ENCODE data around the gene XRCC6.
"Not testable (repeated sequence)": the region's sequence is repeated elsewhere in the genome, so short reads cannot be mapped to it uniquely, and the experiment has no call there.

Gene XRCC6

GRCh38 chr22:41621099-41621910 lies at the start of gene XRCC6:
XRCC6 (plus strand) TSS chr22:41621295; CDS start chr22:41622005, 710 bp downstream.
- no peak for TF ChIP-seq ZNF274 (IDR thresholded peaks at IDR 0.05; ENCODE audit: low read depth, low read length)
- H3K4me3 ChIP-seq (ENCODE audit: low read length) = peak within 1 kb of the TSS; percentile 85

- no peak overlapping the region for H3K4me3 ChIP-seq (ENCODE audit: low read length)
- TF ChIP-seq ZNF274 (IDR thresholded peaks at IDR 0.05; ENCODE audit: low read depth, low read length) = no peak
Observed at GRCh38 chr22:41571786-41572185, 49.3 kb upstream of the XRCC6 start.

GRCh38 chr22:41572305-41572704 lies 48.8 kb upstream of the XRCC6 start:
- H3K4me3 ChIP-seq (ENCODE audit: low read length) = not testable (repeated sequence)

GRCh38 chr22:41573677-41574076 lies 47.4 kb upstream of the XRCC6 start:
- no peak for TF ChIP-seq ZNF274 (IDR thresholded peaks at IDR 0.05; ENCODE audit: low read depth, low read length)
- H3K4me3 ChIP-seq (ENCODE audit: low read length) = no peak overlapping the region

- TF ChIP-seq ZNF274 (IDR thresholded peaks at IDR 0.05; ENCODE audit: low read depth, low read length) = no peak
- H3K4me3 ChIP-seq (ENCODE audit: low read length) = no peak overlapping the region
Observed at GRCh38 chr22:41574847-41575381, 46.2 kb upstream of the XRCC6 start.

- TF ChIP-seq ZNF274 (IDR thresholded peaks at IDR 0.05; ENCODE audit: low read depth, low read length) = no peak
- no peak overlapping the region for H3K4me3 ChIP-seq (ENCODE audit: low read length)
Observed at GRCh38 chr22:41575533-41575932, 45.6 kb upstream of the XRCC6 start.

GRCh38 chr22:41576877-41577276 lies 44.2 kb upstream of the XRCC6 start:
- TF ChIP-seq ZNF274 (IDR thresholded peaks at IDR 0.05; ENCODE audit: low read depth, low read length) = no peak
- no peak overlapping the region for H3K4me3 ChIP-seq (ENCODE audit: low read length)

- TF ChIP-seq ZNF274 (IDR thresholded peaks at IDR 0.05; ENCODE audit: low read depth, low read length) = no peak
Observed at GRCh38 chr22:41578114-41578513, 43.0 kb upstream of the XRCC6 start.

GRCh38 chr22:41578818-41579217 lies 42.3 kb upstream of the XRCC6 start:
- no peak for TF ChIP-seq ZNF274 (IDR thresholded peaks at IDR 0.05; ENCODE audit: low read depth, low read length)
- no peak overlapping the region for H3K4me3 ChIP-seq (ENCODE audit: low read length)

More at GRCh38 chr22:41578114-41578513, 43.0 kb upstream of the XRCC6 start:
- H3K4me3 ChIP-seq (ENCODE audit: low read length) = no peak overlapping the region

GRCh38 chr22:41579297-41579996 lies 41.6 kb upstream of the XRCC6 start:
- no peak for TF ChIP-seq ZNF274 (IDR thresholded peaks at IDR 0.05; ENCODE audit: low read depth, low read length)

GRCh38 chr22:41579997-41580355 lies 41.1 kb upstream of the XRCC6 start:
- TF ChIP-seq ZNF274 (IDR thresholded peaks at IDR 0.05; ENCODE audit: low read depth, low read length) = no peak
- no peak overlapping the region for H3K4me3 ChIP-seq (ENCODE audit: low read length)

More at GRCh38 chr22:41579297-41579996, 41.6 kb upstream of the XRCC6 start:
- no peak overlapping the region for H3K4me3 ChIP-seq (ENCODE audit: low read length)

- no peak for TF ChIP-seq ZNF274 (IDR thresholded peaks at IDR 0.05; ENCODE audit: low read depth, low read length)
- no peak overlapping the region for H3K4me3 ChIP-seq (ENCODE audit: low read length)
Observed at GRCh38 chr22:41582694-41583093, 38.4 kb upstream of the XRCC6 start.

GRCh38 chr22:41584881-41585280 lies 36.2 kb upstream of the XRCC6 start:
- no peak for TF ChIP-seq ZNF274 (IDR thresholded peaks at IDR 0.05; ENCODE audit: low read depth, low read length)
- H3K4me3 ChIP-seq (ENCODE audit: low read length) = no peak overlapping the region

GRCh38 chr22:41585898-41586297 lies 35.2 kb upstream of the XRCC6 start:
- no peak for TF ChIP-seq ZNF274 (IDR thresholded peaks at IDR 0.05; ENCODE audit: low read depth, low read length)

GRCh38 chr22:41587347-41587723 lies 33.8 kb upstream of the XRCC6 start:
- TF ChIP-seq ZNF274 (IDR thresholded peaks at IDR 0.05; ENCODE audit: low read depth, low read length) = no peak

More at GRCh38 chr22:41585898-41586297, 35.2 kb upstream of the XRCC6 start:
- H3K4me3 ChIP-seq (ENCODE audit: low read length) = no peak overlapping the region

More at GRCh38 chr22:41587347-41587723, 33.8 kb upstream of the XRCC6 start:
- no peak overlapping the region for H3K4me3 ChIP-seq (ENCODE audit: low read length)
